NCI-H526 treated with DMSO at 0.1 percent for 48 hours (cell line): Measurements from ENCODE around the gene AGAP1.
"Not testable (repeated sequence)": the region's sequence is repeated elsewhere in the genome, so short reads cannot be mapped to it uniquely, and the experiment has no call there.

Source experiments
- DNase-seq: peaks from one replicate; lab custom pipeline; 2025; lab: John Stamatoyannopoulos, UW

The AGAP1 gene

GRCh38 chr2:235737840-235738239, 244.0 kb downstream of the AGAP1 start:
- no peak for DNase-seq

- DNase-seq: no peak
Observed at GRCh38 chr2:235739704-235740415, 246.0 kb downstream of the AGAP1 start.

- DNase-seq: no peak
Observed at GRCh38 chr2:235740821-235741220, 247.0 kb downstream of the AGAP1 start.

GRCh38 chr2:235744161-235744560, 250.3 kb downstream of the AGAP1 start:
- DNase-seq: no peak

GRCh38 chr2:235745597-235745996, 251.8 kb downstream of the AGAP1 start:
- no peak for DNase-seq

GRCh38 chr2:235746257-235746934, 252.6 kb downstream of the AGAP1 start:
- peak; percentile 25 for DNase-seq

GRCh38 chr2:235747001-235747785, 253.3 kb downstream of the AGAP1 start:
- DNase-seq: no peak

GRCh38 chr2:235747786-235748091, 253.9 kb downstream of the AGAP1 start:
- DNase-seq: no peak

- no peak for DNase-seq
Observed at GRCh38 chr2:235749121-235749770, 255.4 kb downstream of the AGAP1 start.

- no peak for DNase-seq
Observed at GRCh38 chr2:235749771-235750160, 255.9 kb downstream of the AGAP1 start.

GRCh38 chr2:235752846-235753245, 259.0 kb downstream of the AGAP1 start:
- DNase-seq: no peak

- no peak for DNase-seq
Observed at GRCh38 chr2:235754357-235755207, 260.7 kb downstream of the AGAP1 start.

GRCh38 chr2:235756491-235756890, 262.6 kb downstream of the AGAP1 start:
- no peak for DNase-seq

GRCh38 chr2:235757212-235757611, 263.4 kb downstream of the AGAP1 start:
- DNase-seq: no peak

- no peak for DNase-seq
Observed at GRCh38 chr2:235757640-235758039, 263.8 kb downstream of the AGAP1 start.

- DNase-seq: no peak
Observed at GRCh38 chr2:235762832-235763598, 269.2 kb downstream of the AGAP1 start.

- no peak for DNase-seq
Observed at GRCh38 chr2:235763816-235764215, 270.0 kb downstream of the AGAP1 start.

GRCh38 chr2:235764478-235764877, 270.6 kb downstream of the AGAP1 start:
- DNase-seq: not testable (repeated sequence)

- no peak for DNase-seq
Observed at GRCh38 chr2:235765181-235765820, 271.5 kb downstream of the AGAP1 start.

- DNase-seq: peak; percentile 66
Observed at GRCh38 chr2:235766278-235766677, 272.4 kb downstream of the AGAP1 start.
